IMR-90 (cell line): ENCODE measurements around the gene ZNF827. TPM values are rescaled to one million over a fixed set of nuclear protein-coding genes. Genes with fewer than 3 reads are reported as not detected.

ENCODE experiments used
- ATAC-seq: fragments of 200-7000 bp; cut with Tn5 transposase; 2 replicates; pipeline ENCODE4 v1.9.1; 2020; ENCODE audit warnings: low read depth, mild to moderate bottlenecking, moderate library complexity
- BruUV-seq: library from RNA; stranded (reverse); fragments of 400-500 nt; replicated peaks from 2 replicates; lab custom pipeline; 2021; lab: Mats Ljungman, UMichigan
- CTCF ChIA-PET: fragments of 300-600 bp; formaldehyde crosslinking; extraction: SDS; loops from one replicate; lab custom pipeline; 2021; ENCODE audit warnings: antibody characterized with exemption; lab: Yijun Ruan, JAX
- POLR2A ChIA-PET: fragments of 300-600 bp; sonication (Branson Sonifier 250); formaldehyde crosslinking; loops from one replicate; lab custom pipeline; 2022; ENCODE audit warnings: antibody characterized with exemption; ENCODE audit not compliant: unreplicated experiment; lab: Charles Lee
- DNase-seq: peaks from one replicate; pipeline ENCODE4 v3.0.0; 2013
- H2AFZ ChIP-seq: replicated peaks from 2 replicates; pipeline ENCODE3; 2013; ENCODE audit warnings: low read length, mild to moderate bottlenecking; ENCODE audit not compliant: poor library complexity
- H2AK5ac ChIP-seq: 2 replicates; pipeline ENCODE4 v1.6.1; 2013; ENCODE audit warnings: low read depth, low read length, inconsistent platforms
- H2AK9ac ChIP-seq: replicated peaks from 2 replicates; pipeline ENCODE3; 2013; ENCODE audit warnings: mild to moderate bottlenecking, low read depth, low read length, moderate library complexity; ENCODE audit not compliant: poor library complexity
- H2BK120ac ChIP-seq: 2 replicates; pipeline ENCODE4 v1.6.1; 2013; ENCODE audit warnings: low read depth, low read length, inconsistent platforms
- H2BK15ac ChIP-seq: 3 replicates; pipeline ENCODE4 v1.6.1; 2013; ENCODE audit warnings: low read depth, low read length, inconsistent platforms
- H2BK20ac ChIP-seq: 2 replicates; pipeline ENCODE4 v1.6.1; 2013; ENCODE audit warnings: low read depth, mild to moderate bottlenecking, inconsistent platforms, low read length, moderate library complexity
- H2BK5ac ChIP-seq: 2 replicates; pipeline ENCODE4 v1.6.1; 2013; ENCODE audit warnings: mild to moderate bottlenecking, low read depth, low read length, inconsistent platforms; ENCODE audit not compliant: poor library complexity, severe bottlenecking
- H3K14ac ChIP-seq: replicated peaks from 2 replicates; pipeline ENCODE4 v1.6.1; 2013; ENCODE audit warnings: low read depth, low read length, inconsistent platforms
- H3K18ac ChIP-seq: 2 replicates; pipeline ENCODE4 v1.6.1; 2013; ENCODE audit warnings: low read depth, low read length, control low read depth
- H3K23ac ChIP-seq: 2 replicates; pipeline ENCODE4 v1.6.1; 2013; ENCODE audit warnings: low read depth, low read length, inconsistent platforms
- H3K27ac ChIP-seq: 2 replicates; pipeline ENCODE4 v1.5.1; 2013; ENCODE audit warnings: mild to moderate bottlenecking, control low read depth, low read length; ENCODE audit not compliant: insufficient read depth
- H3K27me3 ChIP-seq: 2 replicates; pipeline ENCODE4 v1.6.1; 2013; ENCODE audit warnings: low read length; ENCODE audit not compliant: control insufficient read depth, insufficient read depth
- H3K36me3 ChIP-seq: 2 replicates; pipeline ENCODE4 v1.6.1; 2013; ENCODE audit warnings: low read length, mixed read lengths; ENCODE audit not compliant: control insufficient read depth, insufficient read depth
- H3K4ac ChIP-seq: 2 replicates; pipeline ENCODE4 v1.6.1; 2013; ENCODE audit warnings: low read depth, low read length, inconsistent platforms
- H3K4me1 ChIP-seq: 2 replicates; pipeline ENCODE4 v1.6.1; 2013; ENCODE audit warnings: low read length, mixed read lengths; ENCODE audit not compliant: control insufficient read depth, insufficient read depth
- H3K4me2 ChIP-seq: 2 replicates; pipeline ENCODE4 v1.6.1; 2013; ENCODE audit warnings: low read depth, mild to moderate bottlenecking, control low read depth, low read length, moderate library complexity
- H3K4me3 ChIP-seq: 2 replicates; pipeline ENCODE4 v1.5.1; 2013; ENCODE audit warnings: low read depth, mild to moderate bottlenecking, control low read depth, low read length, moderate library complexity; ENCODE audit not compliant: insufficient read depth
- H3K56ac ChIP-seq: 2 replicates; pipeline ENCODE4 v1.6.1; 2013; ENCODE audit warnings: low read length, inconsistent platforms; ENCODE audit not compliant: insufficient read depth; ENCODE audit errors: extremely low read depth
- H3K79me1 ChIP-seq, 2 experiments: 2 replicates each; pipeline ENCODE4 v1.6.1; 2013; ENCODE audit warnings: low read length in 2 of 2, inconsistent platforms in 1 of 2, low read depth in 1 of 2
- H3K9ac ChIP-seq: 2 replicates; pipeline ENCODE4 v1.6.1; 2013; ENCODE audit warnings: low read depth, low read length, control low read depth
- H3K9me1 ChIP-seq: 2 replicates; pipeline ENCODE4 v1.6.1; 2013; ENCODE audit warnings: low read length, inconsistent platforms; ENCODE audit not compliant: insufficient read depth
- H3K9me3 ChIP-seq: 2 replicates; pipeline ENCODE4 v1.6.1; 2013; ENCODE audit warnings: low read length; ENCODE audit not compliant: control insufficient read depth, insufficient read depth
- H4K20me1 ChIP-seq: 2 replicates; pipeline ENCODE4 v1.6.1; 2013; ENCODE audit warnings: low read length, inconsistent platforms; ENCODE audit not compliant: insufficient read depth
- H4K5ac ChIP-seq: 2 replicates; pipeline ENCODE4 v1.6.1; 2013; ENCODE audit warnings: mild to moderate bottlenecking, low read depth, low read length, control low read depth
- H4K8ac ChIP-seq, 2 experiments: 2 replicates each; pipeline ENCODE4 v1.6.1; 2013; ENCODE audit warnings: low read depth in 2 of 2, low read length in 2 of 2, control low read depth in 1 of 2, inconsistent platforms in 1 of 2
- H4K91ac ChIP-seq: 2 replicates; pipeline ENCODE4 v1.6.1; 2013; ENCODE audit warnings: low read depth, low read length, inconsistent platforms; ENCODE audit not compliant: insufficient read depth
- RAD21 ChIP-seq: IDR thresholded peaks from 2 replicates; pipeline ENCODE4 v1.6.1; 2012; ENCODE audit warnings: low read length, improper control_type of control experiment
- SMC3 ChIP-seq: fragments of 150-350 bp; IDR thresholded peaks from 2 replicates; pipeline ENCODE4 v1.6.1; 2016; ENCODE audit warnings: low read depth, mild to moderate bottlenecking, antibody characterized with exemption, low read length, moderate library complexity
- WGBS, 2 experiments: methylation state at CpG; one replicate each; pipeline versions ENCODE4 v1.1.5 to v1.1.7; 2013; ENCODE audit warnings: missing lambda C conversion rate in 2 of 2; ENCODE audit not compliant: insufficient read length in 1 of 2; ENCODE audit errors: extremely low coverage in 2 of 2; 5-methylcytosine and 5-hydroxymethylcytosine counted together
- dilution Hi-C: fragments of 300-500 bp; cut with HindIII; formaldehyde crosslinking; loops from one replicate; pipeline ENCODE4 v1.14.3; 2018; ENCODE audit warnings: low sequenced_read_pairs; ENCODE audit not compliant: unreplicated experiment
- in situ Hi-C: fragments of 300-500 bp; cut with MboI; formaldehyde crosslinking; loops from 3 replicates; pipeline ENCODE4 v1.14.3; 2019; ENCODE audit warnings: low sequenced_read_pairs, inconsistent platforms, mixed read lengths
- intact Hi-C: fragments of 100-400 bp; cut with micrococcal nuclease; formaldehyde crosslinking; loops from 2 replicates; pipeline ENCODE4 v1.10.0; 2022
- polyA plus RNA-seq, 3 experiments: library from polyadenylated mRNA; depleted of rRNA; stranded (reverse); fragments of >200 nt; gene quantifications; 2 replicates each; pipeline ENCODE4 v1.2.3, GENCODE V29; 2012; ENCODE audit warnings: low replicate concordance in 1 of 3
- total RNA-seq: library from RNA; depleted of rRNA; stranded (reverse); fragments of >200 nt; gene quantifications from 2 replicates; pipeline ENCODE4 v1.2.3, GENCODE V29; 2012
- TF ChIP-seq, protein P1 (sequence below): fragments of 150-350 bp; IDR thresholded peaks from 2 replicates; pipeline ENCODE4 v1.6.1; 2017; ENCODE audit warnings: mild to moderate bottlenecking, antibody characterized with exemption, low read length, low read depth
- TF ChIP-seq, protein P2 (sequence below): conservative IDR thresholded peaks from 2 replicates; pipeline ENCODE4 v1.5.1; 2012; ENCODE audit warnings: mild to moderate bottlenecking, low read depth, low read length, improper control_type of control experiment

Gene ZNF827
- total and polyA plus RNA-seq, 2 of the 4 experiments (the other 2 are of a cell fraction): 6.6 to 31.7 TPM

DNA sequence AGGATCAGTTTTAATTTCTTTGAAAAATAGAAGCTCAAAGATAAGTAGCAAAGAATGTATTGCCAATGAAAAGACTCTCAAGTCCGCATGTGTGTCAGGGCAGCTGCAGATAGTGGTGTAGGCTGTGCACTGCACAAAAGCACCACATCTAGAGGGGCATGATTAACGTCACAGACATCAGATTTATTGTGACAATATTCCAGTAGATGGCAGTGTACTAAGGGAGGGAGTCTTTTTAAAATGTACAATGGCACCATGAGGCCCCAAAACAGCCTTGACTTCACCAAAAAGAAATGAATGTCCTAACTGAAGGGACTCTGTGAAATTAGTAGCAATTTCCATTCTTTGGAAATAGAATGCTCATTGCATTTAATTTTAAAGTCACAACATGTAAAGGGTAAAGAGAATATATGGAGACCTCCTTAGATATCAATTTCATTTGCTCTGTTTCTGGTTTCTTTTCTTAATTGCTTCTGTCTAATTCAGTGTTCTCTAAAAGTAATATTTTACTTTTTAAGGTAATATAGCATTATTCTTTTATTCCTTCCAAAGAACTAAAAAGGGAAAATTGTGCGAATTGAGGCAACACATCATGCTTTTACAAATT is 98.4 kb downstream of the ZNF827 start:
- no CpG with 5 or more reads among the region's 3 CpGs for WGBS, 2 experiments
- Histone ChIP-seq H3K27ac (no peak overlapping the region), H3K9ac (no peak overlapping the region), H2BK5ac (no peak overlapping the region), H3K36me3 (peaks cover 10% of the 10 kb centered on the region), H3K4me2 (no peak overlapping the region), H3K27me3 (no peaks in the 10 kb centered on the region), H3K4me3 (no peak overlapping the region), H2AFZ (no peak overlapping the region), H3K14ac (no peak overlapping the region), H3K9me3 (no peaks in the 10 kb centered on the region), H2BK120ac (no peak overlapping the region), H4K20me1 (no peaks in the 10 kb centered on the region), H3K9me1 (peaks cover 9% of the 10 kb centered on the region), H3K18ac (no peak overlapping the region), H3K56ac (no peak overlapping the region), H4K5ac (no peak overlapping the region), H2AK5ac (no peak overlapping the region), H3K4ac (no peak overlapping the region), H2BK20ac (no peak overlapping the region), H2BK15ac (no peak overlapping the region), H3K79me1 (peaks cover 5 to 11% of the 10 kb centered on the region in 2 experiments; a peak in 1 of 4 replicates), H3K4me1 (peaks cover 3% of the 10 kb centered on the region), H3K23ac (no peak overlapping the region), H2AK9ac (no peak overlapping the region), H4K8ac (no peak overlapping the region), H4K91ac (no peak overlapping the region)
- intact Hi-C loops (no loop called here), dilution Hi-C loops (no loop called here), in situ Hi-C loops (no loop called here)
- ATAC-seq (peak; percentile 71), DNase-seq (peak; percentile 38)
- TF ChIP-seq, protein P1, sequence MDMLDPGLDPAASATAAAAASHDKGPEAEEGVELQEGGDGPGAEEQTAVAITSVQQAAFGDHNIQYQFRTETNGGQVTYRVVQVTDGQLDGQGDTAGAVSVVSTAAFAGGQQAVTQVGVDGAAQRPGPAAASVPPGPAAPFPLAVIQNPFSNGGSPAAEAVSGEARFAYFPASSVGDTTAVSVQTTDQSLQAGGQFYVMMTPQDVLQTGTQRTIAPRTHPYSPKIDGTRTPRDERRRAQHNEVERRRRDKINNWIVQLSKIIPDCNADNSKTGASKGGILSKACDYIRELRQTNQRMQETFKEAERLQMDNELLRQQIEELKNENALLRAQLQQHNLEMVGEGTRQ: no peak
- TF ChIP-seq, protein P2, sequence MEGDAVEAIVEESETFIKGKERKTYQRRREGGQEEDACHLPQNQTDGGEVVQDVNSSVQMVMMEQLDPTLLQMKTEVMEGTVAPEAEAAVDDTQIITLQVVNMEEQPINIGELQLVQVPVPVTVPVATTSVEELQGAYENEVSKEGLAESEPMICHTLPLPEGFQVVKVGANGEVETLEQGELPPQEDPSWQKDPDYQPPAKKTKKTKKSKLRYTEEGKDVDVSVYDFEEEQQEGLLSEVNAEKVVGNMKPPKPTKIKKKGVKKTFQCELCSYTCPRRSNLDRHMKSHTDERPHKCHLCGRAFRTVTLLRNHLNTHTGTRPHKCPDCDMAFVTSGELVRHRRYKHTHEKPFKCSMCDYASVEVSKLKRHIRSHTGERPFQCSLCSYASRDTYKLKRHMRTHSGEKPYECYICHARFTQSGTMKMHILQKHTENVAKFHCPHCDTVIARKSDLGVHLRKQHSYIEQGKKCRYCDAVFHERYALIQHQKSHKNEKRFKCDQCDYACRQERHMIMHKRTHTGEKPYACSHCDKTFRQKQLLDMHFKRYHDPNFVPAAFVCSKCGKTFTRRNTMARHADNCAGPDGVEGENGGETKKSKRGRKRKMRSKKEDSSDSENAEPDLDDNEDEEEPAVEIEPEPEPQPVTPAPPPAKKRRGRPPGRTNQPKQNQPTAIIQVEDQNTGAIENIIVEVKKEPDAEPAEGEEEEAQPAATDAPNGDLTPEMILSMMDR: peak; percentile 38
- TF ChIP-seq RAD21 (peak; percentile 32), SMC3 (peak; percentile 27; the same call in 1 of the 2 replicates)
- BruUV-seq: no TSS peak
- POLR2A ChIA-PET: no interaction called here
- CTCF ChIA-PET: interaction anchor here (0.6 kb wide), 1 partner anchor 135 kb away, joined by 3 read pairs; no protein-coding TSS in a partner anchor
